ENCODE results near the gene PDGFRB.
A peak's percentile ranks its signal among the peaks of the same experiment; 100 is the strongest.

The PDGFRB gene

DNA sequence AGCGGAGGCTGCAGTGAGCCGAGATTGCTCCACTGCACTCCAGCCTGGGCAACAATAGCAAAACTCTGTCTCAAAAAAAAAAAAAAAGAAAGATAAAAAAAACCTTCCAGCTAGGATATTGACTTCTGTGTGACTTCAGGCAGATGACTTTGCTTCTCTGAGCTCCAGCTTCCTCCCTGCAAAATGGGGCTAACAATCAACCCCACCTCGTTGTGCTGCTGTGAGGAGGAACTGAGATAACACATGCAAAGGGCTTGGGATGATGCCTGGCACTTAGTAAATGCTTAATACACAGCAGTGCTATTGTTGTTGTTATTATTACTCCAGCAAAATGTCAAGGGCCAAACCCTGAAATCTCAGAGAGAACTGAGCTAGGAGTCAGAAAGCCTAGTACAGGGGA, 7.4 kb upstream of the PDGFRB start:
- DNase-seq (ENCODE audit: low spot score) = no peak

DNA sequence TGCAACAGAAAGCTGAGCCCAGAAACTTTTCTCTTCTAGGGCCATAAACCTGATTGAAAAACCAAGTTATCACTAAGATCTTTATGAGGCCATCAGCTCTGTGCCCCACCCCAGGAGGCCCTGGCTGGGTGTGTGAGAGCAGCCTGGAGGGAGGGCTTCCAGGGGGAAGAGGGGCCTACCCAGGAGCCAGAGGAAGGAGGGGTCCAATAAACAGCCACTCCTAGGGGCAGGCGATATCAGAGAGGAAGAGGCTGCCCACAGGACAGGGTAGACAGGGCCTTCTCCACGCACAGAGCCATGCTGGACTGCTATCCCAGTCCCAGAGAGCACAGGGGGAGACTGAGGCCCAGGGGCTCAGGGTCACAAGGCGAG, 6.5 kb upstream of the PDGFRB start:
- DNase-seq (ENCODE audit: low spot score) = no peak

GRCh38 chr5:150161242-150162141, 5.8 kb upstream of the PDGFRB start:
- DNase-seq (ENCODE audit: low spot score) = peak; percentile 72

DNA sequence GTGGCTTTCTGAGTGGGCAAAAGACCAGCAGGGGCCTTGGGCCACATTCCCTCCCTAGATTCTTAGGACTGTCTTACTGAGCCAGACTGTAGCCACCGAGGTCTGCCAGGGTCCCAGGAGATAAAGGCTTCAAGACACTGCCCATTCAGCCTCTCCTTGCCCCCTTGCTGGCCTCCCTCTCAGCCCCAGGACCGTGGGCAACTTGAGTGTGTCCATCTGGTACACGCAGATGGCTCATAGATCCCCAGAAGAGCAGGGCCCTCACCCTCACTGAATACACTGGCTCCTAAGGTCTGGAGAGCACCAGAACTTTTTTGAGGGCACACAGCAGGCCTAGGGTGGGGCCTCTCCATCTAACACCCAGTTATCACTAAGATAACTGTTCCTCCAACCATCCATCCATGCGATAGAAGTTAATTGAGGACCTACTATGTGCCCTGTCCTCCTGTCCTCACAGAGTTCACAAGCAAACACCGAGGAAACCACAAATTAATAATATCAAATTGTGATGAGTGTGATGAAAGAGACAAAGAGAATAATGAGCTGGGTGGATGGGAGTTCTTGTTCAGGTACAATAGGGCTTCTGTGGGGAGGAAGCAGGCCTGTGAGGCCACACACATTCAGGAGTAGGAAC, 4.9 kb upstream of the PDGFRB start:
- DNase-seq (ENCODE audit: low spot score) = no peak

DNA sequence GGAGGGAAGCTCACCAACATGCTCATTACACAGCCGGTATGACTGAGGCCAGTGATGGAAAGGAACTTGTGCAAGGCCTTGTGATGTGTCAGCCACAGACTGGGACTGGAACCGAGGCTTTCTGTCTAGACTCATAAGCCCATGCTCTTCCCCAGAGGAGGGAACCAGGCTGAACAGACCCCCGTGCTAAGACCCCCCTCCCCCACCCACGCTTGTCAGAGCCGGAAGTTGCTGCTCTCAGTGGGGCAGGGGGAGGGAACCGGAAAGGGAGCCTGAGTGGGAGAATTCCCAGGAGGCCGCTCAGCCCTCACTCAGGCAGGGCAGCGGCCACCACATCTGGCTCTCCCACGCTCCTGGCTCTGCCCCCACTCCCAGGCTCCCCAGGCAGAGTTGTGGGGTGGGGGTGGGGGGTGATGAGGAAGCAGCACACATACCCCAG, 4.1 kb upstream of the PDGFRB start:
- DNase-seq (ENCODE audit: low spot score) = no peak

GRCh38 chr5:150159031-150159430, 3.4 kb upstream of the PDGFRB start:
- DNase-seq (ENCODE audit: low spot score) = no peak

GRCh38 chr5:150158170-150158949, 2.7 kb upstream of the PDGFRB start:
- no peak for DNase-seq (ENCODE audit: low spot score)

- DNase-seq (ENCODE audit: low spot score) = no peak
Observed at GRCh38 chr5:150157168-150157567, 1.5 kb upstream of the PDGFRB start.

GRCh38 chr5:150156540-150156939, 895 bp upstream of the PDGFRB start:
- DNase-seq (ENCODE audit: low spot score) = no peak

- no peak for DNase-seq (ENCODE audit: low spot score)
Observed at GRCh38 chr5:150156027-150156368, 353 bp upstream of the PDGFRB start.

DNA sequence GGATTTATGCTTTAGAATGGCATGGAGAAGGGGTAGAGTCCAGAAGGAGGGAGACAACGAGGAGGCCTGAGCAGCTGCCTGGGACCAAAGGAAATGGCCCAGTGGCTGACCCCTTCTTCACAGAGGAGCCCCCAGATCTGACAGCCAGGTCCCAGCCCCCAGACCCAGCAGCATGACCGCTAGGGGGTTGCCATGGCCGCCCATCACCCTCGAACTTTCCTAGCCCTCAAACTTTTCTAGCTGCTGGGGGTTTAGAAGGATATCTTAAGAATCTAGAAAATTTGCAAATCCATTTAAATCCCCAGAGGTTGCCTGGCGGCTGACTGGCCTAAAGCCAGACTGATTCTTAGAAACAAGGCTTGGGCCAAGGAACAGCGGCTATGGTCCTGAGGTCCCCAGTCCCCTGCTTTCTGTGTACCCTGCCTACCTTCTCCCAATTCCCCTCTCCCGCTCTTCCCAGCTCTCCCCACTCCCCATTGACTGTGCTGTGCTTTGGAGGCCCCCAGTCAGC, 972 bp downstream of the PDGFRB start:
- no peak for DNase-seq (ENCODE audit: low spot score)

DNA sequence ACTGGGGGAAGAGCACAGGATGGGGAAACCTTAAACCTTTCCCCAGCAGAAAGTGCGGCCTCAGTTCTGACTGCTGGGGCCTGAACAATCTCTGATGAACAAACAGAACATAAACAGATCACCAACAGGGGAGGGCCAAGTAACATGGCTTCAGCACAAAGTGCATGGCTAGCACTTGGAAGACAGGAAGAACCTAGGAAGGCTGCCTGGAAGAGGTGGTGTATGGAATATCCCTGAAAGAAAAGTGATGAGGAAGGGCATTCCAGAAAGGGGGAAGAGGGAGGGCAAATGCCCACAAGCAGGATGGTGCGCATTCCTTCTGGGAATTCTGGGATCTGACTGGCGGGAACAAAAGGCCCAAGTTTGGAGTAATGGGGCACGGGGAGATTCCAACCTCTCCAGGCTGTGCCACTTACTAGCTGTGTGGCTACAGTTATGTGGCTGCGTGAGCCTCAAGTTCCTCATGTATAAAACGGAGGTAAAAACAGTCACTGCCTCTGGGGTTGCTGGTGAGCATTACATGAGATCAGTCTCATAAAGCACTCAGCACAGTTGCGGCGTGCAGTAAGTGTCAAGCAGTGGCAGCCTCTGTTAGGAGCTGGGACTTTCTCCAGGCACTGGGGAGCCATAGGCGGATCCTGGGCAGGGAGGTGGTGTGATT, 1.6 kb downstream of the PDGFRB start:
- no peak for DNase-seq (ENCODE audit: low spot score)

DNA sequence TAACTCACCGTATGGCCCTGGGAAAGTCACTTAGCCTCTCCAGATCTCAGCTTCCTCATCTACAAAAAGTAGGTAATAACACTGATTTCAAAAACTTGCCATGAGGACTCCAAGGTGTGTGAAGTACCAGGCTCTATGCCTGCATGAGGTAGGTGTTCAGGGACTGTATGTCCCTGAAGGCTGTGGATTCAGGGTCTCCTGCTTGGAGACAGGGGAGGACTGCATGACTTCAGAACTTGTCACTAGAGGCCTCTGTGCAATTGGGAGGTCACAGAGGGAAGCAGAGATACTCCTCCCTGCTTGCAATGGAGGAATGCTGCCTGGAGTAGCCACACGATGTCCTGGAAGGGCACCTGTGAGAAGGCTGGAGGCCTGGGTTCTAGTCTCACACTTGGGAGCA, 2.2 kb downstream of the PDGFRB start:
- no peak for DNase-seq (ENCODE audit: low spot score)

DNA sequence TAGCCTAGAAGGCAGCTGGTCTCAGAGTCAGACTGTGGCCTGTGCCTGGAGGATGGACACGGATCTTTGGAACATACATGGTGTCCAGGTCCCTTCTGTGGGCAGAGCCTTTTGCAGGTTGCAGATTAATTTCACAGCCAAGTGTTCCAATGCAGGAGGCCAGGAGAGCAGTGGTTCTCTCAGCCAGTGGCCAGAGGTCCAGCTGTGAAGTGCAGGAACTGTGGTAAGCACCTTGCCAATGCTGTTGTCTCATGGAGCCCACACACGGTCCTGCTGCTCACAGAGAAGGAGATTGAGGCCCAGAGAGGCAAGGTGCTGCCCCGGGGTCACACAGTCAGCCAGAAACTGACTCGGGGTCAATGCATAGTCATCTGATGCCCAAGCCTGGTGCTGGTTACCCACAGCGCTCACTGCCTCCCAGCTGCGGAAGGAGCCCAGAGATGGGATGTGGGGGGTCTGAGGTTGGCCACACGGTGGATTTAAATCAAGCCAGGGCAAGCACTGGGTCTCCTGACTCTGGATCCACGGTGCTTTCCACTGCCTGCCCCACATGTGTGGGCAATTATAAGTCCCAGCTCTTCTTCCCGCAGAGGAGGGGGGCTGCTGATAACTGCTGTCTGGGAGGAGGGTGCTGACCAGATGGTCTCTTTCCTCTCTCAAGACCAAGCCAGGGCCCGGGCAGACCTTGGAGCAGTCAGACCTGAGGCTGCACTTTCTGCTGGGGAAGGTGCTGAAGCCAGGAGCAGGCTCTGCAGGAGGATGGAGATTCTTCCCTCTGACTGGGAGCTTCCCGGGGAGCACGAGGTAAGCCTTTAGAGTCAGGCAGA, 2.8 kb downstream of the PDGFRB start:
- DNase-seq (ENCODE audit: low spot score) = no peak

- no peak for DNase-seq (ENCODE audit: low spot score)
Observed at GRCh38 chr5:150149618-150150017, 6.0 kb downstream of the PDGFRB start.

DNA sequence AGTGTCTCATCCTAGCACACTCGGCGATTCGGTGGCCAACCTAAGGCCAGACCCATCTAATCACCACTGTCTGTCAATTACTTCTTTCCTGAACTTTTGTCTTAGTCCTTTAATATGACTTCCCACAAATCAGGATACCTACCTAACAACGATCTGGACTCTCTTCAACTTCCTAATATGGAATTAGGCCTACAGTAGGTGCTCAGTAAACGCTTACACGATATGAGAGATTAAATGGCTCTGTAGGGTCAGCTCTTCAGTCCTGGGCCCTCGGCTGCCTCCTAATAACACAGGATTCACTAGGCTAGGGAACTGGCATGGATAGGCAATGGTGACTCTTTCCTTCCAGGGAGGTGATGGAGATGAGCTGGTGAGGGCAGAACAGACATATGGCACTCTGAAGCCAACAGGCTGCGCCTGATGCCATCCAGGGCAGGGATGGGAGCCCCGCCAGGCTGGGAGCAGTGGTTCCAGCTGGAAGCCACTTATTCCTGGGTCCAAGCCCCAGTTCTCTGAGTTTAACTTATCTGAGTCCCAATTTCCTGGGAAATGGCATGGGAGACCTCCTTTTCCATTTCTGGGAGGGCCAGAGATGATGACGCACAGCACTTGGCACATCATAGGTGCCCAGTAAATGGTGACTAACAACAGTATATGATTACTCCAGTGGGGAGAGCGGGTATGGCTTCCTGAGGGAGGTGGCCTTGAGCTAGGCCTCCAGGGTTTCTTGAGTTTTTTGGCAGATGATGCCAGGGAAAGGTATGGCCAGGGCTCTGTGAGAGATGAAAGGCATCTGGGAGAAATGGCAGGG, 7.3 kb downstream of the PDGFRB start:
- no peak for DNase-seq (ENCODE audit: low spot score)

DNA sequence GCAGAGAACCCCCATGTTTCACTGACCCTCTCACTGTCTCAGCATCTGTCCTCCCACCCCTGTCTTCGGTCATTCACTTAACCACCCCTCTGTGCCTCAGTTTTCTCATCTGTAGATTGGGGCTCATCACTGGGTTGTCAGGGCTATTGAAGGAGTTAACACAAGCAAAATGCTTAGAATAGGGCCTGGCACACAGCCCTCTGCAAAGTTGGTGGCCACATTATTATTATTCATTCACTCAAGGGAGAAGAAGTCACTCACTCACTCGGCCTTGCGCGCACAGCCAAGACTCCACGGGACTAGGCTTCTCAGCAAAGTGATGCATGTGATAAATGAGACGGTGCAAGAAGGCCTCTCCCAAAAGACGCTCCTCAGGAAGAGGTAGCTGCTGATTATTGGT, 8.0 kb downstream of the PDGFRB start:
- no peak for DNase-seq (ENCODE audit: low spot score)

- DNase-seq (ENCODE audit: low spot score) = no peak
Observed at GRCh38 chr5:150146862-150147601, 8.6 kb downstream of the PDGFRB start.

DNA sequence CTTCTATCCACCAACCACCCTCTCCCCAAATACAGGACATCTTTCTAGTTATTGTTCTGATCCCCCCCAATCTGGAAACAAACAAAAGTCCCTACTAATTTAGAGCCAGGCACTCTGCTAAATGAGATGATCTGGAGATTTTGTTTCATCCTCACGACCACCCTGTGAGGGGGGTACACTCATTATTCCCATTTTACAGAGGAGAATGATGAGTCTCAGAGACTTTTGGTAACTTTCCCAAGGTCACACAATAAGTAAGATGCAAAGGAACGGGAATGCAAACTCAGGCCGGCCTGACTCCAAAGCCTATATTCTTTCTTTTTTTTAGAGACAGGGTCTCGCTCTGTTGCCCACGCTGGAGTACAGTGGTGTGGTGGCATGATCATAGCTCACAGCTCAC, 9.4 kb downstream of the PDGFRB start:
- DNase-seq (ENCODE audit: low spot score) = no peak

- DNase-seq (ENCODE audit: low spot score) = no peak
Observed at GRCh38 chr5:150144879-150145278, 10.8 kb downstream of the PDGFRB start.

Measured in activated CD4-positive, alpha-beta T cell treated with anti-CD3 and anti-CD28 coated beads, Interleukin-2, Interleukin-4, amounts not matched to agents 100 ng/mL and 50 ng/mL, durations not matched to agents 16 hours and 8 hours (primary cell).